Tibial nerve (tissue), 4 donors: ENCODE measurements around the gene STAB2.

Source experiments
- EP300 ChIP-seq, 2 donors: sonication (generic); formaldehyde crosslinking; IDR thresholded peaks; one replicate each; pipeline ENCODE4 v1.6.1; 2017; ENCODE audit warnings: antibody characterized with exemption in 2 of 2, mild to moderate bottlenecking in 1 of 2
- POLR2A ChIP-seq, 2 donors: fragments of 450-650 bp; IDR thresholded peaks; one replicate each; pipeline ENCODE4 v1.6.1; 2017; ENCODE audit warnings: antibody characterized with exemption in 2 of 2, mild to moderate bottlenecking in 2 of 2, moderate library complexity in 2 of 2
- TF ChIP-seq, protein P1 (sequence below), 5 experiments: fragments of 200-600 bp in 3 of 5; fragments of 450-650 bp in 2 of 5; sonication (generic) in 3 of 5; IDR thresholded peaks; one replicate each; pipeline ENCODE4 v1.5.1; 2016 to 2019; ENCODE audit warnings: antibody characterized with exemption in 5 of 5, mild to moderate bottlenecking in 3 of 5, moderate library complexity in 2 of 5

DNA sequence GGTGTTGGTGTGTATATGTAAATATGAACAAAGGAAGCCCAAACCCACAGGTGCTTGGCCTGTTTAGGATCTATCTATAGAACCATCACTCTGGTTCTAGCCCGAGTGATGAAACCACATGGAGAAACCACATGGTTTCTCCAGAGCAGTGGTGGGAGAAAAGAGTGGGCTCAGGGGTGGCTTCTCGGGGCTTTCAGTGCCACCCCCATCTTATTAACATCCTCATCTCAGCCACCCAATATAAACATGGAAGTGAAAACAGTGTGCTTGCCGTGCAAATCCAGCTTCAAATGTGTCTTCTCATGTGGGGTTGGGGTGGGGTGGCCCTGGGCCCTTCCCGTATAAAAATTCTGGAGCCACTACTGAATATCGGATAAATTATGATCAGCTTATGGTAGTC is 109.0 kb downstream of the STAB2 start:
- TF ChIP-seq, protein P1, sequence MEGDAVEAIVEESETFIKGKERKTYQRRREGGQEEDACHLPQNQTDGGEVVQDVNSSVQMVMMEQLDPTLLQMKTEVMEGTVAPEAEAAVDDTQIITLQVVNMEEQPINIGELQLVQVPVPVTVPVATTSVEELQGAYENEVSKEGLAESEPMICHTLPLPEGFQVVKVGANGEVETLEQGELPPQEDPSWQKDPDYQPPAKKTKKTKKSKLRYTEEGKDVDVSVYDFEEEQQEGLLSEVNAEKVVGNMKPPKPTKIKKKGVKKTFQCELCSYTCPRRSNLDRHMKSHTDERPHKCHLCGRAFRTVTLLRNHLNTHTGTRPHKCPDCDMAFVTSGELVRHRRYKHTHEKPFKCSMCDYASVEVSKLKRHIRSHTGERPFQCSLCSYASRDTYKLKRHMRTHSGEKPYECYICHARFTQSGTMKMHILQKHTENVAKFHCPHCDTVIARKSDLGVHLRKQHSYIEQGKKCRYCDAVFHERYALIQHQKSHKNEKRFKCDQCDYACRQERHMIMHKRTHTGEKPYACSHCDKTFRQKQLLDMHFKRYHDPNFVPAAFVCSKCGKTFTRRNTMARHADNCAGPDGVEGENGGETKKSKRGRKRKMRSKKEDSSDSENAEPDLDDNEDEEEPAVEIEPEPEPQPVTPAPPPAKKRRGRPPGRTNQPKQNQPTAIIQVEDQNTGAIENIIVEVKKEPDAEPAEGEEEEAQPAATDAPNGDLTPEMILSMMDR (IDR thresholded peaks at IDR 0.05) = no peak
- TF ChIP-seq POLR2A (IDR thresholded peaks at IDR 0.05) (no peak), EP300 (IDR thresholded peaks at IDR 0.05) (no peak)
